Liver (tissue), 9 donors: ENCODE data around the gene RALB. TPM values are rescaled to one million over a fixed set of nuclear protein-coding genes. Genes with fewer than 3 reads are reported as not detected.

Source experiments
- DNase-seq: peaks from one replicate; pipeline ENCODE4 v3.0.0-alpha.2; 2017; ENCODE audit warnings: low spot score
- H3K27ac ChIP-seq, 2 donors: one replicate each; pipeline ENCODE4 v1.7.0; 2013; ENCODE audit warnings: inconsistent platforms in 2 of 2, low read length in 2 of 2, control low read depth in 1 of 2, low read depth in 1 of 2, mild to moderate bottlenecking in 1 of 2
- H3K27me3 ChIP-seq, 4 donors: one replicate each; pipeline versions ENCODE4 v1.6.1 to v1.7.0; 2013; ENCODE audit warnings: low read length in 3 of 4, inconsistent platforms in 1 of 4, mild to moderate bottlenecking in 1 of 4, moderate library complexity in 1 of 4; ENCODE audit not compliant: control insufficient read depth in 4 of 4, insufficient read depth in 4 of 4
- H3K36me3 ChIP-seq, 4 donors: one replicate each; pipeline versions ENCODE4 v1.6.1 to v1.7.0; 2013; ENCODE audit warnings: low read length in 3 of 4, mild to moderate bottlenecking in 3 of 4, low read depth in 1 of 4, moderate library complexity in 1 of 4; ENCODE audit not compliant: control insufficient read depth in 4 of 4, insufficient read depth in 3 of 4
- H3K4me1 ChIP-seq, 4 donors: one replicate each; pipeline versions ENCODE4 v1.6.1 to v1.7.0; 2013; ENCODE audit warnings: low read length in 3 of 4, mild to moderate bottlenecking in 3 of 4, moderate library complexity in 1 of 4; ENCODE audit not compliant: control insufficient read depth in 4 of 4, insufficient read depth in 4 of 4
- H3K4me3 ChIP-seq, 3 donors: one replicate each; pipeline versions ENCODE4 v1.6.1 to v1.7.0; 2013; ENCODE audit warnings: low read length in 3 of 3, control low read depth in 1 of 3, low read depth in 1 of 3, mild to moderate bottlenecking in 1 of 3
- H3K9ac ChIP-seq, 2 donors: one replicate each; pipeline ENCODE4 v1.7.0; 2013; ENCODE audit warnings: low read length in 2 of 2, mild to moderate bottlenecking in 2 of 2, moderate library complexity in 2 of 2, control low read depth in 1 of 2, low read depth in 1 of 2
- H3K9me3 ChIP-seq, 4 donors: one replicate each; pipeline versions ENCODE4 v1.6.1 to v1.7.0; 2013; ENCODE audit warnings: low read length in 3 of 4; ENCODE audit not compliant: control insufficient read depth in 4 of 4
- EGR1 ChIP-seq, 2 donors: IDR thresholded peaks; 2 replicates each; pipeline ENCODE4 v1.6.1; 2016 to 2018; ENCODE audit warnings: antibody characterized with exemption in 2 of 2, low read depth in 2 of 2
- FOXA1 ChIP-seq: IDR thresholded peaks from 2 replicates; pipeline ENCODE4 v1.6.1; 2016; ENCODE audit warnings: antibody characterized with exemption
- FOXA2 ChIP-seq: IDR thresholded peaks from 2 replicates; pipeline ENCODE4 v1.6.1; 2016; ENCODE audit warnings: antibody characterized with exemption
- GABPA ChIP-seq, 2 donors: IDR thresholded peaks in 1 of 2; conservative IDR thresholded peaks in 1 of 2; 2 replicates each; pipeline ENCODE4 v1.6.1; 2016; ENCODE audit warnings: antibody characterized with exemption in 2 of 2, mild to moderate bottlenecking in 1 of 2, moderate library complexity in 1 of 2
- HNF4A ChIP-seq, 2 donors: conservative IDR thresholded peaks; 2 replicates each; pipeline ENCODE4 v1.6.1; 2016; ENCODE audit warnings: antibody characterized with exemption in 2 of 2, mild to moderate bottlenecking in 2 of 2
- HNF4G ChIP-seq: IDR thresholded peaks from 2 replicates; pipeline ENCODE4 v1.6.1; 2016; ENCODE audit warnings: antibody characterized with exemption
- JUND ChIP-seq, 2 donors: IDR thresholded peaks; 2 replicates each; pipeline ENCODE4 v1.6.1; 2016; ENCODE audit warnings: antibody characterized with exemption in 2 of 2
- RAD21 ChIP-seq, 2 donors: IDR thresholded peaks; 2 replicates each; pipeline ENCODE4 v1.6.1; 2016; ENCODE audit warnings: antibody characterized with exemption in 2 of 2, mild to moderate bottlenecking in 2 of 2
- RXRA ChIP-seq, 2 donors: IDR thresholded peaks; 2 replicates each; pipeline ENCODE4 v1.6.1; 2017 to 2018; ENCODE audit warnings: antibody characterized with exemption in 2 of 2, mild to moderate bottlenecking in 1 of 2
- SP1 ChIP-seq: IDR thresholded peaks from 2 replicates; pipeline ENCODE4 v1.6.1; 2018; ENCODE audit warnings: antibody characterized with exemption, mild to moderate bottlenecking
- TAF1 ChIP-seq: conservative IDR thresholded peaks from 2 replicates; pipeline ENCODE4 v1.6.1; 2016; ENCODE audit warnings: antibody characterized with exemption, mild to moderate bottlenecking
- YY1 ChIP-seq: IDR thresholded peaks from 2 replicates; pipeline ENCODE4 v1.6.1; 2016; ENCODE audit warnings: antibody characterized with exemption, mild to moderate bottlenecking
- WGBS: extraction: QIAGEN DNeasy Blood & Tissue Kit; methylation state at CpG from one replicate; pipeline ENCODE4 v1.1.7; 2013; 5-methylcytosine and 5-hydroxymethylcytosine counted together
- polyA plus RNA-seq, 2 donors: library from polyadenylated mRNA; stranded (reverse) in 1 of 2; unstranded in 1 of 2; fragments of 200-250 nt in 1 of 2; fragments of >200 nt in 1 of 2; fragmentation: Nextera tagmentation in 1 of 2; extraction: Ambion mirVana in 1 of 2; gene quantifications; one replicate each; pipeline versions ENCODE4 v1.2.1 to v1.2.3, GENCODE V29; 2013 to 2015
- total RNA-seq, 2 donors: library from RNA; depleted of rRNA; stranded (reverse); fragments of >200 nt; gene quantifications; one replicate each; pipeline ENCODE4 v1.2.3, GENCODE V29; 2014
- TF ChIP-seq, protein P1 (sequence below): fragments of 150-350 bp; IDR thresholded peaks from 2 replicates; pipeline ENCODE4 v1.5.1; 2017; ENCODE audit warnings: improper control_type of control experiment, low read depth, low read length; ENCODE audit not compliant: missing input control
- TF ChIP-seq, protein P2 (sequence below): IDR thresholded peaks from 2 replicates; pipeline ENCODE4 v1.6.1; 2016; ENCODE audit warnings: antibody characterized with exemption, mild to moderate bottlenecking
- TF ChIP-seq, protein P3 (sequence below): IDR thresholded peaks from 2 replicates; pipeline ENCODE4 v1.6.1; 2016; ENCODE audit warnings: antibody characterized with exemption
- TF ChIP-seq, protein P4 (sequence below): IDR thresholded peaks from 2 replicates; pipeline ENCODE4 v1.6.1; 2016; ENCODE audit warnings: antibody characterized with exemption
- TF ChIP-seq, protein P5 (sequence below): IDR thresholded peaks from 2 replicates; pipeline ENCODE4 v1.6.1; 2016; ENCODE audit warnings: antibody characterized with exemption
- donor health status: healthy.
- donor health status: healthy.
- donor health status: healthy.
- donor health status: healthy.
- donor health status: healthy.

Gene RALB
- total and polyA plus RNA-seq, 4 donors: 11.1 to 26.4 (median 20.1) TPM

DNA sequence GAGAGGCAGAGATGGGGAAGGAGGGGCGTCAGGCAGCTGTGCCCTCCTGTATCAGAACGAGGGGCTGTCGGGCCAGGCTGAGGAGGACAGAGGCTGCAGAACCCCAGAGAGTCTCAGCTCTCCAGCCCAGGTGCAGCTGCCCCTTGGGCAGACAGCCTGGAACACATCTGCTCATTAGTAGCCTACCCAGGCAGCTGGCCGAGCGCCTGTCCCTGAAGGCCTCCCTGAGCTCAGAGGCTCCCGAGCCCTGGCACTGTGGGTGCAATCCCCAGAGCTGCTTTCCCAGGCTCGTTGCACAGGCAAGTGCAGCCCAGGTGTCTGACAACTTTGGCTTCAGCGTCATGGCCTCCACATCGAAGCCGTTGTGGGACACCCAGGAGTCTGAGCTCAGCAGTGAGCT, 16.3 kb upstream of the RALB start:
- Histone ChIP-seq H3K9me3 (no peaks in the 10 kb centered on the region), H3K4me1 (peaks cover 0 to 3% (median under 1%) of the 10 kb centered on the region in 4 donors), H3K36me3 (no peaks in the 10 kb centered on the region), H3K9ac (no peak overlapping the region), H3K27me3 (no peaks in the 10 kb centered on the region), H3K4me3 (no peak overlapping the region), H3K27ac (no peak overlapping the region)
- no peak for DNase-seq
- TF ChIP-seq, protein P1, sequence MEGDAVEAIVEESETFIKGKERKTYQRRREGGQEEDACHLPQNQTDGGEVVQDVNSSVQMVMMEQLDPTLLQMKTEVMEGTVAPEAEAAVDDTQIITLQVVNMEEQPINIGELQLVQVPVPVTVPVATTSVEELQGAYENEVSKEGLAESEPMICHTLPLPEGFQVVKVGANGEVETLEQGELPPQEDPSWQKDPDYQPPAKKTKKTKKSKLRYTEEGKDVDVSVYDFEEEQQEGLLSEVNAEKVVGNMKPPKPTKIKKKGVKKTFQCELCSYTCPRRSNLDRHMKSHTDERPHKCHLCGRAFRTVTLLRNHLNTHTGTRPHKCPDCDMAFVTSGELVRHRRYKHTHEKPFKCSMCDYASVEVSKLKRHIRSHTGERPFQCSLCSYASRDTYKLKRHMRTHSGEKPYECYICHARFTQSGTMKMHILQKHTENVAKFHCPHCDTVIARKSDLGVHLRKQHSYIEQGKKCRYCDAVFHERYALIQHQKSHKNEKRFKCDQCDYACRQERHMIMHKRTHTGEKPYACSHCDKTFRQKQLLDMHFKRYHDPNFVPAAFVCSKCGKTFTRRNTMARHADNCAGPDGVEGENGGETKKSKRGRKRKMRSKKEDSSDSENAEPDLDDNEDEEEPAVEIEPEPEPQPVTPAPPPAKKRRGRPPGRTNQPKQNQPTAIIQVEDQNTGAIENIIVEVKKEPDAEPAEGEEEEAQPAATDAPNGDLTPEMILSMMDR: no peak
- TF ChIP-seq RAD21 (IDR thresholded peaks at IDR 0.05) (no peak), GABPA (IDR thresholded peaks at IDR 0.05 in 1 of 2, conservative IDR thresholded peaks at IDR 0.05 in 1 of 2) (no peak), HNF4G (no peak), FOXA2 (no peak), HNF4A (conservative IDR thresholded peaks at IDR 0.05) (no peak), JUND (IDR thresholded peaks at IDR 0.05) (no peak), EGR1 (IDR thresholded peaks at IDR 0.05; ENCODE audit: low read depth in 2 of 2) (no peak), FOXA1 (no peak), YY1 (no peak)
- TF ChIP-seq, protein P2, sequence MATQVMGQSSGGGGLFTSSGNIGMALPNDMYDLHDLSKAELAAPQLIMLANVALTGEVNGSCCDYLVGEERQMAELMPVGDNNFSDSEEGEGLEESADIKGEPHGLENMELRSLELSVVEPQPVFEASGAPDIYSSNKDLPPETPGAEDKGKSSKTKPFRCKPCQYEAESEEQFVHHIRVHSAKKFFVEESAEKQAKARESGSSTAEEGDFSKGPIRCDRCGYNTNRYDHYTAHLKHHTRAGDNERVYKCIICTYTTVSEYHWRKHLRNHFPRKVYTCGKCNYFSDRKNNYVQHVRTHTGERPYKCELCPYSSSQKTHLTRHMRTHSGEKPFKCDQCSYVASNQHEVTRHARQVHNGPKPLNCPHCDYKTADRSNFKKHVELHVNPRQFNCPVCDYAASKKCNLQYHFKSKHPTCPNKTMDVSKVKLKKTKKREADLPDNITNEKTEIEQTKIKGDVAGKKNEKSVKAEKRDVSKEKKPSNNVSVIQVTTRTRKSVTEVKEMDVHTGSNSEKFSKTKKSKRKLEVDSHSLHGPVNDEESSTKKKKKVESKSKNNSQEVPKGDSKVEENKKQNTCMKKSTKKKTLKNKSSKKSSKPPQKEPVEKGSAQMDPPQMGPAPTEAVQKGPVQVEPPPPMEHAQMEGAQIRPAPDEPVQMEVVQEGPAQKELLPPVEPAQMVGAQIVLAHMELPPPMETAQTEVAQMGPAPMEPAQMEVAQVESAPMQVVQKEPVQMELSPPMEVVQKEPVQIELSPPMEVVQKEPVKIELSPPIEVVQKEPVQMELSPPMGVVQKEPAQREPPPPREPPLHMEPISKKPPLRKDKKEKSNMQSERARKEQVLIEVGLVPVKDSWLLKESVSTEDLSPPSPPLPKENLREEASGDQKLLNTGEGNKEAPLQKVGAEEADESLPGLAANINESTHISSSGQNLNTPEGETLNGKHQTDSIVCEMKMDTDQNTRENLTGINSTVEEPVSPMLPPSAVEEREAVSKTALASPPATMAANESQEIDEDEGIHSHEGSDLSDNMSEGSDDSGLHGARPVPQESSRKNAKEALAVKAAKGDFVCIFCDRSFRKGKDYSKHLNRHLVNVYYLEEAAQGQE: no peak
- TF ChIP-seq, protein P3, sequence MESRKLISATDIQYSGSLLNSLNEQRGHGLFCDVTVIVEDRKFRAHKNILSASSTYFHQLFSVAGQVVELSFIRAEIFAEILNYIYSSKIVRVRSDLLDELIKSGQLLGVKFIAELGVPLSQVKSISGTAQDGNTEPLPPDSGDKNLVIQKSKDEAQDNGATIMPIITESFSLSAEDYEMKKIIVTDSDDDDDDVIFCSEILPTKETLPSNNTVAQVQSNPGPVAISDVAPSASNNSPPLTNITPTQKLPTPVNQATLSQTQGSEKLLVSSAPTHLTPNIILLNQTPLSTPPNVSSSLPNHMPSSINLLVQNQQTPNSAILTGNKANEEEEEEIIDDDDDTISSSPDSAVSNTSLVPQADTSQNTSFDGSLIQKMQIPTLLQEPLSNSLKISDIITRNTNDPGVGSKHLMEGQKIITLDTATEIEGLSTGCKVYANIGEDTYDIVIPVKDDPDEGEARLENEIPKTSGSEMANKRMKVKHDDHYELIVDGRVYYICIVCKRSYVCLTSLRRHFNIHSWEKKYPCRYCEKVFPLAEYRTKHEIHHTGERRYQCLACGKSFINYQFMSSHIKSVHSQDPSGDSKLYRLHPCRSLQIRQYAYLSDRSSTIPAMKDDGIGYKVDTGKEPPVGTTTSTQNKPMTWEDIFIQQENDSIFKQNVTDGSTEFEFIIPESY: no peak
- TF ChIP-seq, protein P4, sequence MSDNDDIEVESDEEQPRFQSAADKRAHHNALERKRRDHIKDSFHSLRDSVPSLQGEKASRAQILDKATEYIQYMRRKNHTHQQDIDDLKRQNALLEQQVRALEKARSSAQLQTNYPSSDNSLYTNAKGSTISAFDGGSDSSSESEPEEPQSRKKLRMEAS: no peak
- WGBS: 93% methylated on average over 10 of the region's 10 CpGs

DNA sequence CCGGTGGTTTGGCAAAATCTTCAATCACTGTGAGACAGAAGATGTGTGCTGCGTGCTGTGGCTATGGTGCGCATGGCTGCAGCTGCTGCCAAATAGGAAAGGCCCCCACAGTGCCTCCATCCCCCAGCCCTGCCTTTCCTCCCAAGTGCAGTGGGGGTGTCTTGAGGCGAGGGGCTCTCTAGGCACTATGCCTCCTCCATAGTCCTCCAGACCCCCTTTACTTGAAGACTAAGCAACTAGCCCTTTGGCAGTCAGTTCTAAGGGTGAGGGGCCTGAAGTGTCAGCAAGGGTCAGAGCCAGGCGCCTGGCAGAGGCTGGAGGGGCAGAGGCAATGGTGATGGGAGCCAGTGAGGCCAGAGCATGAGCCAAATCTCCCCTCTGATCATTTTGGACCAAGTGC, 15.9 kb upstream of the RALB start:
- WGBS: 74% methylated on average over 5 of the region's 5 CpGs
- H3K9ac ChIP-seq: no peak overlapping the region
- no peaks in the 10 kb centered on the region for H3K36me3 ChIP-seq
- DNase-seq: no peak
- no peak overlapping the region for H3K27ac ChIP-seq
- no peak overlapping the region for H3K4me3 ChIP-seq
- no peaks in the 10 kb centered on the region for H3K9me3 ChIP-seq
- no peaks in the 10 kb centered on the region for H3K27me3 ChIP-seq
- H3K4me1 ChIP-seq: peaks cover 0 to 3% (median under 1%) of the 10 kb centered on the region in 4 donors
- TF ChIP-seq HNF4A (conservative IDR thresholded peaks at IDR 0.05) (no peak), GABPA (IDR thresholded peaks at IDR 0.05 in 1 of 2, conservative IDR thresholded peaks at IDR 0.05 in 1 of 2) (no peak), RXRA (IDR thresholded peaks at IDR 0.05) (no peak), YY1 (no peak), SP1 (no peak), EGR1 (IDR thresholded peaks at IDR 0.05; ENCODE audit: low read depth in 2 of 2) (no peak), FOXA1 (no peak), TAF1 (no peak), RAD21 (IDR thresholded peaks at IDR 0.05) (no peak)
- TF ChIP-seq, protein P2: no peak
- TF ChIP-seq, protein P4: no peak
- TF ChIP-seq, protein P1: no peak
- TF ChIP-seq, protein P5, sequence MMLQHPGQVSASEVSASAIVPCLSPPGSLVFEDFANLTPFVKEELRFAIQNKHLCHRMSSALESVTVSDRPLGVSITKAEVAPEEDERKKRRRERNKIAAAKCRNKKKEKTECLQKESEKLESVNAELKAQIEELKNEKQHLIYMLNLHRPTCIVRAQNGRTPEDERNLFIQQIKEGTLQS: no peak
